Measurements from ENCODE around the gene FBXO28.
"Not testable (repeated sequence)": the region's sequence is repeated elsewhere in the genome, so short reads cannot be mapped to it uniquely, and the experiment has no call there.

Gene FBXO28

GRCh38 chr1:224069138-224069537, 44.8 kb upstream of the FBXO28 start:
- FAIRE-seq (no peak), DNase-seq (ENCODE audit: insufficient read length, low spot score) (no peak)
- TF ChIP-seq CTCF (IDR thresholded peaks at IDR 0.05; ENCODE audit: insufficient read depth, missing control alignments): no peak

- no peak for TF ChIP-seq CTCF (IDR thresholded peaks at IDR 0.05; ENCODE audit: insufficient read depth, missing control alignments)
- no peak for DNase-seq (ENCODE audit: insufficient read length, low spot score)
- no peak for FAIRE-seq
Measured at GRCh38 chr1:224070521-224070920, 43.4 kb upstream of the FBXO28 start.

GRCh38 chr1:224076407-224076806, 37.5 kb upstream of the FBXO28 start:
- DNase-seq (ENCODE audit: insufficient read length, low spot score): no peak
- TF ChIP-seq CTCF (IDR thresholded peaks at IDR 0.05; ENCODE audit: insufficient read depth, missing control alignments): no peak
- FAIRE-seq: peak; percentile 32

GRCh38 chr1:224079644-224080043, 34.3 kb upstream of the FBXO28 start:
- not testable (repeated sequence) for FAIRE-seq; DNase-seq (ENCODE audit: insufficient read length, low spot score)

- FAIRE-seq (no peak), DNase-seq (ENCODE audit: insufficient read length, low spot score) (no peak)
- TF ChIP-seq CTCF (IDR thresholded peaks at IDR 0.05; ENCODE audit: insufficient read depth, missing control alignments): no peak
Measured at GRCh38 chr1:224080115-224080774, 33.7 kb upstream of the FBXO28 start.

- DNase-seq (ENCODE audit: insufficient read length, low spot score): no peak
- no peak for FAIRE-seq
- TF ChIP-seq CTCF (IDR thresholded peaks at IDR 0.05; ENCODE audit: insufficient read depth, missing control alignments): no peak
Measured at GRCh38 chr1:224081604-224082003, 32.3 kb upstream of the FBXO28 start.

GRCh38 chr1:224082146-224082545, 31.8 kb upstream of the FBXO28 start:
- no peak for TF ChIP-seq CTCF (IDR thresholded peaks at IDR 0.05; ENCODE audit: insufficient read depth, missing control alignments)
- DNase-seq (ENCODE audit: insufficient read length, low spot score): no peak
- FAIRE-seq: no peak

GRCh38 chr1:224084867-224085266, 29.0 kb upstream of the FBXO28 start:
- TF ChIP-seq CTCF (IDR thresholded peaks at IDR 0.05; ENCODE audit: insufficient read depth, missing control alignments): no peak
- no peak for FAIRE-seq

More at GRCh38 chr1:224084867-224085266, 29.0 kb upstream of the FBXO28 start:
- no peak for DNase-seq (ENCODE audit: insufficient read length, low spot score)

Data from D721Med (cell line).